ENCODE results near the gene MRM3. TPM values are rescaled to one million over a fixed set of nuclear protein-coding genes. Genes with fewer than 3 reads are reported as not detected.

Gene MRM3
- polyA plus RNA-seq, 1 donor from 2014 or later, result 20.0 TPM

DNA sequence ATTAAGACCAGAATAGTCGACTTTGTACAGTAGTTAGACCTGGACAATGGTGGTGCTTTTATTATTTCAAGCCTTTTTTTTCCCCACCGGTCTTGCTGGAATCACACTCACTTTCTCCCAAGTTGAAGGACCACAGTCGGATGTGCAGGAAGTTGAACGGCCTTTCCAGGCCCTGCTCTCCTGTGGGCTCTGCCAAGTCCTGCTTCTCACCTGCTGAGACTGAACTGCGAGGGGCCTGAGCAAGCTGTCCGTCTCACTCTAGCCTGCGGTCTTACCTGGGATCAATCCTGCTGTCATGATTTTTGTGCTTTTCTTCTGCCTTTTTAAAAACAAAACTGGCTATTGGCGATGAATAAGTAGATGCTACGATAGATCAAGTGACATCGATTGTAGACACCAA lies 48.4 kb upstream of the MRM3 start:
- no peak overlapping the region for H2AFZ ChIP-seq (ENCODE audit: low read depth, low read length)
- peak overlapping the region; percentile 58 for H3K27ac ChIP-seq (ENCODE audit: low read length)
- peaks cover 3% of the 10 kb centered on the region for H3K36me3 ChIP-seq (ENCODE audit: insufficient read depth, low read length)
- H3K9me2 ChIP-seq (ENCODE audit: insufficient read depth, low read length), result no peaks in the 10 kb centered on the region
- H3K79me2 ChIP-seq (replicated peaks; ENCODE audit: insufficient read depth, low read length), result peaks cover 19% of the 10 kb centered on the region
- peak overlapping the region; percentile 78 for H3K4me2 ChIP-seq (ENCODE audit: low read length)
- H3K4me3 ChIP-seq (ENCODE audit: low read length), result peak overlapping the region; percentile 86
- TF ChIP-seq EP300 (conservative IDR thresholded peaks at IDR 0.05; ENCODE audit: poor library complexity, severe bottlenecking) (no peak), EZH2 (IDR thresholded peaks at IDR 0.05; ENCODE audit: borderline replicate concordance, insufficient read depth, low read length, poor library complexity, severe bottlenecking) (no peak), POLR2AphosphoS5 (IDR thresholded peaks at IDR 0.05) (no peak), TAF1 (IDR thresholded peaks at IDR 0.05; ENCODE audit: low read depth) (no peak)
- TF ChIP-seq, protein P1, sequence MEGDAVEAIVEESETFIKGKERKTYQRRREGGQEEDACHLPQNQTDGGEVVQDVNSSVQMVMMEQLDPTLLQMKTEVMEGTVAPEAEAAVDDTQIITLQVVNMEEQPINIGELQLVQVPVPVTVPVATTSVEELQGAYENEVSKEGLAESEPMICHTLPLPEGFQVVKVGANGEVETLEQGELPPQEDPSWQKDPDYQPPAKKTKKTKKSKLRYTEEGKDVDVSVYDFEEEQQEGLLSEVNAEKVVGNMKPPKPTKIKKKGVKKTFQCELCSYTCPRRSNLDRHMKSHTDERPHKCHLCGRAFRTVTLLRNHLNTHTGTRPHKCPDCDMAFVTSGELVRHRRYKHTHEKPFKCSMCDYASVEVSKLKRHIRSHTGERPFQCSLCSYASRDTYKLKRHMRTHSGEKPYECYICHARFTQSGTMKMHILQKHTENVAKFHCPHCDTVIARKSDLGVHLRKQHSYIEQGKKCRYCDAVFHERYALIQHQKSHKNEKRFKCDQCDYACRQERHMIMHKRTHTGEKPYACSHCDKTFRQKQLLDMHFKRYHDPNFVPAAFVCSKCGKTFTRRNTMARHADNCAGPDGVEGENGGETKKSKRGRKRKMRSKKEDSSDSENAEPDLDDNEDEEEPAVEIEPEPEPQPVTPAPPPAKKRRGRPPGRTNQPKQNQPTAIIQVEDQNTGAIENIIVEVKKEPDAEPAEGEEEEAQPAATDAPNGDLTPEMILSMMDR (IDR thresholded peaks at IDR 0.05; ENCODE audit: poor library complexity, severe bottlenecking), result no peak
- H3K9ac ChIP-seq (ENCODE audit: low read length), result peak overlapping the region; percentile 79
- peaks cover 3% of the 10 kb centered on the region for H3F3A ChIP-seq (ENCODE audit: insufficient read depth, low read length, poor library complexity, severe bottlenecking)
- no peaks in the 10 kb centered on the region for H3K9me3 ChIP-seq (ENCODE audit: low read length)
- H4K20me1 ChIP-seq (ENCODE audit: insufficient read depth), result no peaks in the 10 kb centered on the region
- H3K27me3 ChIP-seq (ENCODE audit: insufficient read depth, low read depth, low read length), result no peaks in the 10 kb centered on the region

DNA sequence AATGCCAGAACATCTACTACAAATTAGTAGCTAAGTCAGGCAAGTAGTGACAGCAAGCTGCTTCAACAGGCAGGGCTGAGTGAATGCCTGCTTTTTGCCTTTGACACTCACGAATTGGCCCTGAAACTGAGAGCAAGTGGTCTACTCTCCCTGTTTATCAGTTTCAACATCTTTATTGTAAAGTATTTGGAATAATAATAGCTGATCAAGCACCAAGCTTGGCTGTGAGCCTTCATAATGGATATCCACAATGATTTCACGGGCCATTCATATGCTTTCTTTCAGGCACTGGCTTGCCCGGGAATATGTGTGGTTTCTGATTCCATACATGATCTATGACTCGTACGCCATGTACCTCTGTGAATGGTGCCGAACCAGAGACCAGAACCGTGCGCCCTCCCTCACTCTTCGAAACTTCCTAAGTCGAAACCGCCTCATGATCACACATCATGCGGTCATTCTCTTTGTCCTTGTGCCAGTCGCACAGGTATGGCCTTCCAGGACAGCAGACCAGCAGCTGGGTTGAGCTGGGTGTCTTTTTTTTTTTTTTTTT lies 44.5 kb upstream of the MRM3 start:
- no peak overlapping the region for H3K4me2 ChIP-seq (ENCODE audit: low read length)
- H3F3A ChIP-seq (ENCODE audit: insufficient read depth, low read length, poor library complexity, severe bottlenecking), result peaks cover 3% of the 10 kb centered on the region
- H3K36me3 ChIP-seq (ENCODE audit: insufficient read depth, low read length), result peaks cover 3% of the 10 kb centered on the region
- TF ChIP-seq EZH2 (IDR thresholded peaks at IDR 0.05; ENCODE audit: borderline replicate concordance, insufficient read depth, low read length, poor library complexity, severe bottlenecking), result no peak
- TF ChIP-seq, protein P2, sequence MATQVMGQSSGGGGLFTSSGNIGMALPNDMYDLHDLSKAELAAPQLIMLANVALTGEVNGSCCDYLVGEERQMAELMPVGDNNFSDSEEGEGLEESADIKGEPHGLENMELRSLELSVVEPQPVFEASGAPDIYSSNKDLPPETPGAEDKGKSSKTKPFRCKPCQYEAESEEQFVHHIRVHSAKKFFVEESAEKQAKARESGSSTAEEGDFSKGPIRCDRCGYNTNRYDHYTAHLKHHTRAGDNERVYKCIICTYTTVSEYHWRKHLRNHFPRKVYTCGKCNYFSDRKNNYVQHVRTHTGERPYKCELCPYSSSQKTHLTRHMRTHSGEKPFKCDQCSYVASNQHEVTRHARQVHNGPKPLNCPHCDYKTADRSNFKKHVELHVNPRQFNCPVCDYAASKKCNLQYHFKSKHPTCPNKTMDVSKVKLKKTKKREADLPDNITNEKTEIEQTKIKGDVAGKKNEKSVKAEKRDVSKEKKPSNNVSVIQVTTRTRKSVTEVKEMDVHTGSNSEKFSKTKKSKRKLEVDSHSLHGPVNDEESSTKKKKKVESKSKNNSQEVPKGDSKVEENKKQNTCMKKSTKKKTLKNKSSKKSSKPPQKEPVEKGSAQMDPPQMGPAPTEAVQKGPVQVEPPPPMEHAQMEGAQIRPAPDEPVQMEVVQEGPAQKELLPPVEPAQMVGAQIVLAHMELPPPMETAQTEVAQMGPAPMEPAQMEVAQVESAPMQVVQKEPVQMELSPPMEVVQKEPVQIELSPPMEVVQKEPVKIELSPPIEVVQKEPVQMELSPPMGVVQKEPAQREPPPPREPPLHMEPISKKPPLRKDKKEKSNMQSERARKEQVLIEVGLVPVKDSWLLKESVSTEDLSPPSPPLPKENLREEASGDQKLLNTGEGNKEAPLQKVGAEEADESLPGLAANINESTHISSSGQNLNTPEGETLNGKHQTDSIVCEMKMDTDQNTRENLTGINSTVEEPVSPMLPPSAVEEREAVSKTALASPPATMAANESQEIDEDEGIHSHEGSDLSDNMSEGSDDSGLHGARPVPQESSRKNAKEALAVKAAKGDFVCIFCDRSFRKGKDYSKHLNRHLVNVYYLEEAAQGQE (IDR thresholded peaks at IDR 0.05; ENCODE audit: borderline replicate concordance), result no peak
- TF ChIP-seq SMC3 (conservative IDR thresholded peaks at IDR 0.05; ENCODE audit: poor library complexity), result no peak
- no peak for TF ChIP-seq EP300 (conservative IDR thresholded peaks at IDR 0.05; ENCODE audit: poor library complexity, severe bottlenecking)
- TF ChIP-seq, protein P1 (IDR thresholded peaks at IDR 0.05; ENCODE audit: poor library complexity, severe bottlenecking), result no peak
- TF ChIP-seq MXI1 (conservative IDR thresholded peaks at IDR 0.05; ENCODE audit: poor library complexity, severe bottlenecking), result no peak
- no peak for TF ChIP-seq POLR2AphosphoS5 (IDR thresholded peaks at IDR 0.05)
- TF ChIP-seq RAD21 (conservative IDR thresholded peaks at IDR 0.05), result no peak
- no peak for TF ChIP-seq TAF1 (IDR thresholded peaks at IDR 0.05; ENCODE audit: low read depth)
- H3K27ac ChIP-seq (ENCODE audit: low read length), result no peak overlapping the region
- peaks cover 19% of the 10 kb centered on the region for H3K79me2 ChIP-seq (replicated peaks; ENCODE audit: insufficient read depth, low read length)
- no peaks in the 10 kb centered on the region for H3K27me3 ChIP-seq (ENCODE audit: insufficient read depth, low read depth, low read length)
- no peaks in the 10 kb centered on the region for H4K20me1 ChIP-seq (ENCODE audit: insufficient read depth)
- H3K4me3 ChIP-seq (ENCODE audit: low read length), result no peak overlapping the region
- H3K9me3 ChIP-seq (ENCODE audit: low read length), result no peaks in the 10 kb centered on the region
- H3K9ac ChIP-seq (ENCODE audit: low read length), result no peak overlapping the region
- no peak overlapping the region for H2AFZ ChIP-seq (ENCODE audit: low read depth, low read length)
- H3K9me2 ChIP-seq (ENCODE audit: insufficient read depth, low read length), result no peaks in the 10 kb centered on the region
